ENCODE results near the gene REEP3. TPM values are rescaled to one million over a fixed set of nuclear protein-coding genes. Genes with fewer than 3 reads are reported as not detected.
"Not testable (repeated sequence)": the region's sequence is repeated elsewhere in the genome, so short reads cannot be mapped to it uniquely, and the experiment has no call there.

The REEP3 gene
- total and polyA plus RNA-seq, 2 of the 8 experiments (the other 6 are each of a cell fraction or from before 2014, with no cell fraction given) = 5.8 to 31.5 TPM

- H3K79me2 ChIP-seq (ENCODE audit: control insufficient read depth in 1 of 2, insufficient read depth in 2 of 2, low read length in 2 of 2); H4K8ac ChIP-seq (ENCODE audit: extremely low read depth, insufficient read depth, low read length); H2BK20ac ChIP-seq (ENCODE audit: low read length); H3K4me3 ChIP-seq (ENCODE audit: extremely low read depth in 1 of 4, insufficient read depth in 2 of 4, low read depth in 3 of 4, low read length in 4 of 4); H3K14ac ChIP-seq (ENCODE audit: insufficient read length); H3K4me1 ChIP-seq (replicated peaks in 1 of 4; ENCODE audit: control insufficient read depth in 3 of 4, insufficient read depth in 4 of 4, low read length in 3 of 4); H4K5ac ChIP-seq (ENCODE audit: insufficient read length, low read depth, low read length); H3K56ac ChIP-seq (replicated peaks; ENCODE audit: insufficient read length, low read depth, low read length); H3K79me1 ChIP-seq (ENCODE audit: low read depth, low read length); H3K4ac ChIP-seq (replicated peaks; ENCODE audit: insufficient read length, low read depth, low read length); H3K4me2 ChIP-seq (ENCODE audit: insufficient read depth in 1 of 2, low read depth in 2 of 2, low read length in 2 of 2); H2BK5ac ChIP-seq (ENCODE audit: low read depth, low read length); H3K9me3 ChIP-seq (ENCODE audit: insufficient read depth in 2 of 2, low read depth in 1 of 2, low read length in 1 of 2); H2AK5ac ChIP-seq (ENCODE audit: low read depth, low read length); H3K36me3 ChIP-seq (ENCODE audit: control insufficient read depth in 2 of 4, insufficient read depth in 4 of 4, low read length in 3 of 4); H3K27me3 ChIP-seq (replicated peaks in 1 of 4; ENCODE audit: control insufficient read depth in 3 of 4, extremely low read depth in 1 of 4, insufficient read depth in 3 of 4, low read length in 3 of 4); H4K91ac ChIP-seq (replicated peaks; ENCODE audit: insufficient read length, low read length); H2BK120ac ChIP-seq (replicated peaks; ENCODE audit: low read depth, low read length); POLR2A ChIA-PET (ENCODE audit: partially characterized antibody); H3K27ac ChIP-seq (ENCODE audit: low read depth, low read length); H3K18ac ChIP-seq (ENCODE audit: extremely low read depth, low read length); H3K23me2 ChIP-seq (ENCODE audit: low read depth, low read length); H4K20me1 ChIP-seq (replicated peaks in 1 of 2; ENCODE audit: control insufficient read depth in 1 of 2, insufficient read depth in 2 of 2, low read length in 2 of 2); H3K9ac ChIP-seq (replicated peaks in 1 of 4; ENCODE audit: extremely low read depth in 1 of 4, low read depth in 3 of 4, low read length in 3 of 4); H2BK12ac ChIP-seq (ENCODE audit: low read depth, low read length); DNase-seq (ENCODE audit: low read depth in 1 of 2, low spot score in 2 of 2); H2AFZ ChIP-seq (ENCODE audit: low read length); H2BK15ac ChIP-seq (ENCODE audit: low read length); H3K23ac ChIP-seq (ENCODE audit: insufficient read length); FAIRE-seq: not testable (repeated sequence)
- CTCF ChIA-PET (ENCODE audit: partially characterized antibody) = interaction anchor here (1.3 to 1.4 kb wide), 2 partner anchors 27 to 494 kb away, joined by 4 to 5 read pairs; no protein-coding TSS in a partner anchor
- 90% methylated on average over 8 of the region's 8 CpGs; no CpG with 5 or more reads in 1 of the 2 experiments for WGBS, 2 experiments (ENCODE audit: extremely low coverage in 1 of 2, insufficient coverage in 1 of 2, insufficient read length in 1 of 2, insufficient replicate concordance in 2 of 2, low coverage in 1 of 2, low lambda C conversion rate in 2 of 2, missing lambda C conversion rate in 1 of 2)
These were observed 139.7 kb downstream of the REEP3 start for GRCh38 chr10:63660941-63661340.

Data from H1 (cell line).